ENCODE measurements around the gene CRYBA4. TPM values are rescaled to one million over a fixed set of nuclear protein-coding genes. Genes with fewer than 3 reads are reported as not detected.

Gene CRYBA4
- total RNA-seq, 4 donors from 2014 or later: not detected

- Histone ChIP-seq H3K27ac (replicated peaks in 1 of 4) (peak overlapping the region; percentile 88 to 98 (median 91)), H3K4me1 (peaks cover 20 to 38% (median 28%) of the 10 kb centered on the region in 4 donors), H3K36me3 (no peaks in the 10 kb centered on the region), H3K27me3 (peaks cover 0 to 17% (median 0%) of the 10 kb centered on the region in 4 donors), H3K9me3 (no peaks in the 10 kb centered on the region), H3K4me3 (peak overlapping the region; percentile 63 to 74 (median 72))
- DNase-seq (ENCODE audit: extremely low spot score): no peak
- TF ChIP-seq EP300 (IDR thresholded peaks at IDR 0.05) (no peak), CTCF (IDR thresholded peaks at IDR 0.05) (no peak), POLR2A (IDR thresholded peaks at IDR 0.05; ENCODE audit: low read depth) (no peak), POLR2AphosphoS5 (IDR thresholded peaks at IDR 0.05) (no peak)
- intact Hi-C loops (cut with DNase I): no loop called here
- 91% methylated on average over 8 of the region's 8 CpGs for WGBS
Observed at GRCh38 chr22:26672060-26672471, 50.3 kb downstream of the CRYBA4 start.

GRCh38 chr22:26672590-26673468, 51.1 kb downstream of the CRYBA4 start:
- DNase-seq (ENCODE audit: extremely low spot score): peak; percentile 99
- Histone ChIP-seq H3K27me3 (peaks cover 0 to 10% (median 0%) of the 10 kb centered on the region in 4 donors), H3K4me1 (peaks cover 20 to 38% (median 28%) of the 10 kb centered on the region in 4 donors), H3K4me3 (peak overlapping the region; percentile 63 to 74 (median 72)), H3K9me3 (no peaks in the 10 kb centered on the region), H3K36me3 (no peaks in the 10 kb centered on the region), H3K27ac (replicated peaks in 1 of 4) (peak overlapping the region; percentile 88 to 98 (median 91))
- under 1% methylated on average over 29 of the region's 36 CpGs for WGBS
- peak; percentile 68 to 76 for TF ChIP-seq POLR2AphosphoS5 (IDR thresholded peaks at IDR 0.05)
- TF ChIP-seq EP300 (IDR thresholded peaks at IDR 0.05): peak; percentile 35
- TF ChIP-seq POLR2A (IDR thresholded peaks at IDR 0.05; ENCODE audit: low read depth): no peak
- peak; percentile 48 to 61 (median 58) for TF ChIP-seq CTCF (IDR thresholded peaks at IDR 0.05)
- intact Hi-C loops (cut with DNase I): no loop called here

- WGBS: 61% methylated on average over 4 of the region's 4 CpGs
Observed at GRCh38 chr22:26673486-26673885, 51.7 kb downstream of the CRYBA4 start.

More at GRCh38 chr22:26673486-26673885, 51.7 kb downstream of the CRYBA4 start:
- intact Hi-C loops (cut with DNase I): no loop called here
- Histone ChIP-seq H3K9me3 (no peaks in the 10 kb centered on the region), H3K27ac (replicated peaks in 1 of 4) (peak overlapping the region; percentile 88 to 98 (median 91)), H3K27me3 (peaks cover 0 to 4% (median 0%) of the 10 kb centered on the region in 4 donors), H3K36me3 (no peaks in the 10 kb centered on the region), H3K4me1 (peaks cover 20 to 38% (median 28%) of the 10 kb centered on the region in 4 donors), H3K4me3 (peak overlapping the region; percentile 63 to 74 (median 72))
- TF ChIP-seq POLR2AphosphoS5 (IDR thresholded peaks at IDR 0.05): no peak
- TF ChIP-seq POLR2A (IDR thresholded peaks at IDR 0.05; ENCODE audit: low read depth): no peak
- TF ChIP-seq CTCF (IDR thresholded peaks at IDR 0.05): no peak
- TF ChIP-seq EP300 (IDR thresholded peaks at IDR 0.05): no peak
- no peak for DNase-seq (ENCODE audit: extremely low spot score)
